NT2/D1 (cell line): ENCODE measurements around the gene TMEM258.

Experiments
- SUZ12 ChIP-seq: IDR thresholded peaks from 2 replicates; pipeline ENCODE4 v1.6.1; 2011; ENCODE audit not compliant: insufficient read length, insufficient read depth; ENCODE audit errors: extremely low read depth
- YY1 ChIP-seq: IDR thresholded peaks from 2 replicates; pipeline ENCODE4 v1.6.1; 2011; ENCODE audit not compliant: insufficient read length, insufficient read depth
- ZNF274 ChIP-seq: IDR thresholded peaks from 2 replicates; pipeline ENCODE4 v1.6.1; 2011; ENCODE audit warnings: mild to moderate bottlenecking, low read depth, low read length

DNA sequence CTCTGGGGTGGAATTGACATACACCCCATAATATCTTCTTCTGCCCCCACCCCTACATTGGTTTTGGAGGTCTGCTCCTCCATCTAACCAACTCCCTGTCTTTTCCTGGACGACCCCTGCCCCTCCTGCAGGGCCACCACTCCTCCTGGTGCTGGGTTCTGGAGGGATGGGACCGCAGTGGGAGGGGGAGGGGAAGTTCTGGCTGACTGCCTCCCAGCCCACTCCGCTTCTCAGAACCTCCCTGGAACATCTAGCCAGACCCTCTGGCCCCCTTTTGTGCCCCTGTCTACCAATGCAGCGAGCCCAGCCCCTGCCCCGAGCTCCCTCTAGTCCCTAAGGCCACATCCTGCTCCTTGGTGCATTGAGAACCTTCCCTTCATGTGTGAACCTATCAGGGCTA, 38.7 kb downstream of the TMEM258 start:
- TF ChIP-seq YY1 (no peak), SUZ12 (no peak), ZNF274 (no peak)
